Type B pancreatic cell (in vitro differentiated cells): ENCODE results near the gene TBC1D16. TPM values are rescaled to one million over a fixed set of nuclear protein-coding genes. Genes with fewer than 3 reads are reported as not detected.

Source experiments
- DNase-seq: peaks from one replicate; pipeline ENCODE4 v3.0.0; 2021; ENCODE audit warnings: mixed read lengths; ENCODE audit not compliant: unreplicated experiment; ENCODE audit errors: extremely low spot score
- H3K27ac Mint-ChIP-seq: 2 replicates; pipeline ENCODE4 v1.8.0; 2021; ENCODE audit warnings: mild to moderate bottlenecking, mixed read lengths
- H3K27me3 Mint-ChIP-seq: 2 replicates; pipeline ENCODE4 v1.8.0; 2021; ENCODE audit warnings: mixed read lengths
- H3K36me3 Mint-ChIP-seq: 2 replicates; pipeline ENCODE4 v1.8.0; 2021; ENCODE audit warnings: mixed read lengths
- H3K4me1 Mint-ChIP-seq: one replicate; pipeline ENCODE4 v1.8.0; 2021; ENCODE audit warnings: mixed read lengths; ENCODE audit not compliant: unreplicated experiment
- H3K4me3 Mint-ChIP-seq: 2 replicates; pipeline ENCODE4 v1.8.0; 2021; ENCODE audit warnings: mild to moderate bottlenecking, mixed read lengths
- H3K9me3 Mint-ChIP-seq: 2 replicates; pipeline ENCODE4 v1.8.0; 2021; ENCODE audit warnings: mixed read lengths
- CTCF ChIP-seq: fragments of 200-600 bp; sonication (generic); conservative IDR thresholded peaks from 2 replicates; pipeline ENCODE4 v1.5.0; 2021; ENCODE audit warnings: antibody characterized with exemption, mild to moderate bottlenecking
- total RNA-seq: library from RNA; stranded (reverse); gene quantifications from 2 replicates; pipeline ENCODE4 v1.2.1, GENCODE V29; 2021; ENCODE audit warnings: low replicate concordance

The TBC1D16 gene
- total RNA-seq, 1 donor from 2014 or later = 71.9 TPM

- no peaks in the 10 kb centered on the region for H3K9me3 Mint-ChIP-seq
- H3K27ac Mint-ChIP-seq = peak overlapping the region; percentile 78
- peaks cover 56% of the 10 kb centered on the region for H3K4me1 Mint-ChIP-seq
Measured at GRCh38 chr17:79987935-79988184, 47.8 kb downstream of the TBC1D16 start.

GRCh38 chr17:79987187-79987934, 48.3 kb downstream of the TBC1D16 start:
- no peak overlapping the region for H3K4me3 Mint-ChIP-seq

More at GRCh38 chr17:79987935-79988184, 47.8 kb downstream of the TBC1D16 start:
- H3K27me3 Mint-ChIP-seq = no peaks in the 10 kb centered on the region
- no peak for TF ChIP-seq CTCF
- peak overlapping the region; percentile 43 for H3K4me3 Mint-ChIP-seq
- DNase-seq = no peak
- H3K36me3 Mint-ChIP-seq = no peaks in the 10 kb centered on the region

GRCh38 chr17:79986411-79987186, 49.1 kb downstream of the TBC1D16 start:
- DNase-seq = no peak
- no peaks in the 10 kb centered on the region for H3K27me3 Mint-ChIP-seq
- peaks cover 51% of the 10 kb centered on the region for H3K4me1 Mint-ChIP-seq
- TF ChIP-seq CTCF = no peak
- H3K9me3 Mint-ChIP-seq = no peaks in the 10 kb centered on the region
- no peak overlapping the region for H3K27ac Mint-ChIP-seq
- H3K4me3 Mint-ChIP-seq = no peak overlapping the region
- no peaks in the 10 kb centered on the region for H3K36me3 Mint-ChIP-seq

More at GRCh38 chr17:79987187-79987934, 48.3 kb downstream of the TBC1D16 start:
- TF ChIP-seq CTCF = no peak
- H3K27ac Mint-ChIP-seq = peak overlapping the region; percentile 78
- H3K27me3 Mint-ChIP-seq = no peaks in the 10 kb centered on the region
- no peaks in the 10 kb centered on the region for H3K9me3 Mint-ChIP-seq
- no peaks in the 10 kb centered on the region for H3K36me3 Mint-ChIP-seq
- DNase-seq = no peak
- peaks cover 54% of the 10 kb centered on the region for H3K4me1 Mint-ChIP-seq

- Mint-ChIP-seq H3K27ac (no peak overlapping the region), H3K4me1 (peaks cover 55% of the 10 kb centered on the region), H3K4me3 (no peak overlapping the region)
Measured at GRCh38 chr17:79985943-79986391, 49.7 kb downstream of the TBC1D16 start.

GRCh38 chr17:79985361-79985942, 50.2 kb downstream of the TBC1D16 start:
- Mint-ChIP-seq H3K36me3 (no peaks in the 10 kb centered on the region), H3K4me1 (peaks cover 53% of the 10 kb centered on the region), H3K4me3 (no peak overlapping the region), H3K27ac (no peak overlapping the region), H3K27me3 (no peaks in the 10 kb centered on the region), H3K9me3 (no peaks in the 10 kb centered on the region)
- no peak for TF ChIP-seq CTCF
- no peak for DNase-seq

More at GRCh38 chr17:79985943-79986391, 49.7 kb downstream of the TBC1D16 start:
- TF ChIP-seq CTCF = no peak
- no peak for DNase-seq
- no peaks in the 10 kb centered on the region for H3K36me3 Mint-ChIP-seq
- no peaks in the 10 kb centered on the region for H3K27me3 Mint-ChIP-seq
- no peaks in the 10 kb centered on the region for H3K9me3 Mint-ChIP-seq
